ENCODE data around the gene RHO. TPM values are rescaled to one million over a fixed set of nuclear protein-coding genes. Genes with fewer than 3 reads are reported as not detected.

The RHO gene
- total RNA-seq = not detected in 2 replicates

GRCh38 chr3:129528589-129529100, at the start of gene RHO:
Gene RHO (plus strand): TSS chr3:129528639. CDS start chr3:129528734, 95 bp downstream.

GRCh38 chr3:129543156-129543790, 14.8 kb downstream of the RHO start, which contains the start of gene H1-8:
Gene H1-8 (plus strand): TSS chr3:129543175. CDS start chr3:129543219, 44 bp downstream.

Other genes starting within 250 kb of the RHO start
- 14.7 and 35.7 TPM in 2 replicates for gene HMCES, start 249.8 kb upstream of the RHO start, total RNA-seq
- 0.12 and 0.34 TPM in 2 replicates for gene EFCAB12, start 100.0 kb upstream of the RHO start, total RNA-seq
- gene MBD4, start 88.7 kb upstream of the RHO start, total RNA-seq = 14.8 and 21.6 TPM in 2 replicates
- 10.8 and 21.8 TPM in 2 replicates for gene IFT122, start 88.4 kb upstream of the RHO start, total RNA-seq
- not detected in 2 replicates for gene H1-8, start 14.5 kb downstream of the RHO start, total RNA-seq
- 139 and 155 TPM in 2 replicates for gene PLXND1, start 78.0 kb downstream of the RHO start, total RNA-seq